ENCODE measurements around the gene PUS3.
A peak's percentile ranks its signal among the peaks of the same experiment; 100 is the strongest.
"Not testable (repeated sequence)": the region's sequence is repeated elsewhere in the genome, so short reads cannot be mapped to it uniquely, and the experiment has no call there.

Gene PUS3

GRCh38 chr11:125921042-125921441 is 18.0 kb upstream of the PUS3 start:
- DNase-seq (ENCODE audit: low read depth in 2 of 2), result no peak

DNA sequence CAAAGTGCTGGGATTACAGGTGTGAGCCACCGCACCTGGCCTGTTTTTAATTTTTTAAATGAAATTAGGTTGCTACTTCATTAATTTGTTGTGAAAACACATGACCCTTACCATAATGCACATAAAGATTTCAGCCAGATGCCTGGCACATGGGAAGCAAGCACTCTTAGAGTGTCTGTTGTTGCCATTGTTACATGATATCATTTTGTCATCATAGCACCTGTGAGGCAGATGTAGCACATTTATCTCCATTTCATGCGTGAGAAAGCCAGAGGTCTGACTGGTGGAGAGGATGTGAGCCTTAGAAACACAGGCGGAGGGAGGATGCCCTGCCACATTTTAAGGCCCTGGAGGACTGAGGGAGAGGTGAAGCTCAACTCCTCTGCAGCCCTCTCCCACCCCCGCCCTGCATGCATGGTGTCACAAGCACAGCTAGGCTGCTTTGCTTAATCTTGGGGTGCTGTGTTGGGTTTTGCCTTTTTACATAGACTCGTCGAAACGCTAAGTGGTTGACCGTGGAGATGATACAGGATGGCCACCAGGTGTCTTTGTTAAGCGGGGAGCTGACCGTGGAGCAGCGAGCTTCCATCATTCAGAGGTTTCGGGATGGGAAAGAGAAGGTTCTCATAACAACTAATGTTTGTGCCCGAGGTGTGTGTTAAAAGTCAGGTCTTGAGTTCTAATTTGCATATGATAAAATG is 15.3 kb upstream of the PUS3 start:
- no peak for DNase-seq (ENCODE audit: low read depth in 2 of 2)

DNA sequence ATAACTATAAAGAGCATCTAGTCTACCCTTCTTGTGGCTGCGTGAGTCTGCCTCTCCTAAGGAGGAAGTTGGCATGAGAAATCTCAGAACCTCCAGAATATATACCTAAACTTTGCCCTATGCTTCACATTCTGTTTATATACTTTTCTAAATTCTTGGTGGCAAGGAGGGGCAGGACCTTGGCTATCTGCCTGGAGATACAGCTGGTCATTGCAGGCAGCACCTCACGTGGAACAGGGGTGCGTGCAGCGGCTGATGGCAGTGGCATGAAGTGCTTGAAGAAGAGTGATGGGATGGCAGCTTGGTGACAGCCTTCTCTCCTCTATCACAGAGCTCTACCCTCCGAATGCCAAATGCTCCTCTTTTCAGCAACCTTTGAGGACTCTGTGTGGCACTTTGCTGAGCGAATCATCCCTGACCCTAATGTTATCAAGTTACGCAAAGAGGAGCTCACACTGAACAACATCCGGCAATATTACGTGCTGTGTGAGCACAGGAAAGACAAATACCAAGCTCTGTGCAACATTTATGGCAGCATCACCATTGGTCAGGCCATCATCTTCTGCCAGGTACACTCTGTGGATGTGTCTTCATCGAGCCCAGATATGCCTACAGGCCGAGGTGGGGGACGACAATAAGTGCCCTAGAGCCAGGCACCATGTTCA is 13.8 kb upstream of the PUS3 start:
- DNase-seq (ENCODE audit: low read depth in 2 of 2), result no peak

DNA sequence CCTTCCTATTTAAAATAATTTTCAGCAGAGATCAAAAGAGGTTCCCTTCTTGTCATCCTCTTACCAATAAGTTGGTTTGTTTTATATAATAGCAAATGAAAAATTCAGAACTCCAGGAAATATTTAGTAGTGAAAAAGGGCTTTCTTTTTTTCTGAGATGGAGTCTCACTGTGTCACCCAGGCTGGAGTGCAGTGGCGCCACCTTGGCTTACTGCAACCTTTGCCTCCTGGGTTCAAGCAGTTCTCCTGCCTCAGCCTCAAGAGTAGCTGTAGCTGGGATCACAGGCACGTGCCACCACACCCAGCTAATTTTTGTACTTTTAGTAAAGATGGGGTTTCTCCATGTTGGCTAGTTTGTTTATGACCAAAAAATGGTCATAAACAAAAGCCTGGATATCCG is 11.6 kb upstream of the PUS3 start:
- DNase-seq (ENCODE audit: low read depth in 2 of 2), result not testable (repeated sequence)

DNA sequence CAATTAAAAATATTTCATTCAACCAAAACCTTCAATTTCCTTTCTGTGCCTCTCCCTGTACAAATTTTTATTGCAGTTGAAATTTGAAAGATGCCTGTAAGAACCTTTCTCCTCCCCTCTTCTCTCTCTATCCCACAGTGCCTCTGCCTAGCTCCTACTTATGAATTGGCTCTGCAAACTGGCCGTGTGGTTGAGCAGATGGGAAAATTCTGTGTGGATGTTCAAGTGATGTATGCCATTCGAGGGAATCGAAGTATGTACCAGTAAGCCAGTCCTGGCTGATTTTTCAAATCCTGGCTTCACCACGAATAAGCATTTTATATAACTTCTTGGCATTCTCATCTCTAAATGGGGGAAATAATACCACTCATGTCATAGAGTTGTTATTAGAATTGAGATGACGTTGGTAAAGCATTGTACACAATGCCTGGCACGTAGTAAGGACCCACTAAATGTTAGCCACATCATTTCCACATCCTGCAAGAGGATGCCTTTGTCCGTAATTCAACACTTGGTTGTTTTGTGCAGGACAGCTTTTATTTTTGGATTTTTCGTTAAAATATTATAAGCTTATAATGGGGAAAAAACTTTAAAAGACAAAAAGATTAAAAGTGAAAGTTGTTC is 7.3 kb upstream of the PUS3 start:
- no peak for DNase-seq (ENCODE audit: low read depth in 2 of 2)

DNA sequence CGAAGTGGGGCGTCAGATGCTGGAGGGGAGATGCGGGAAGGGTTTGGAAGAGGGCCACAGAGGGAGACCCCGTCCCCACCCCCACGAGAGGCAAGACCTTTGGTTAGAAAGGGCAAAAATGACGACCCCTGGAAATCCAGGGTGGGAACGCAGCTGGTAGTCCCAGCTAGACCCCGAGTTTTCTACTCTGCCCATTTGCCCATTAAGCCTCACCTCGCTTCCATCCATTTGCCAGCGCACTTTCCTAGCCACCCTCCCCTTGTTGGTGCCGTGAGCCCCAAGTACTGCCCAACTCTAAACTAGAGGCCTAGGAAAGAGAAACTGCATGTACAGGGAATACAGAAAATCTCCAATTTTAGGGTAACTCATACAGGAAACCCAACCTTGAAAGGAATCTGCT is 1.7 kb upstream of the PUS3 start:
- no peak for DNase-seq (ENCODE audit: low read depth in 2 of 2)

GRCh38 chr11:125903711-125904659 is 979 bp upstream of the PUS3 start, which contains the start of gene DDX25:
DDX25 (plus strand) TSS chr11:125904508; CDS start chr11:125904518, 10 bp downstream.
- DNase-seq (ENCODE audit: low read depth in 2 of 2), result no peak

GRCh38 chr11:125902277-125902926 is 604 bp downstream of the PUS3 start:
- DNase-seq (ENCODE audit: low read depth in 2 of 2), result no peak

- DNase-seq (ENCODE audit: low read depth in 2 of 2), result no peak
Observed at GRCh38 chr11:125901872-125902271, 1.1 kb downstream of the PUS3 start.

GRCh38 chr11:125892994-125893393 is 10.0 kb downstream of the PUS3 start:
- no peak for DNase-seq (ENCODE audit: low read depth in 2 of 2)

GRCh38 chr11:125892071-125892470 is 10.9 kb downstream of the PUS3 start:
- no peak for DNase-seq (ENCODE audit: low read depth in 2 of 2)

DNA sequence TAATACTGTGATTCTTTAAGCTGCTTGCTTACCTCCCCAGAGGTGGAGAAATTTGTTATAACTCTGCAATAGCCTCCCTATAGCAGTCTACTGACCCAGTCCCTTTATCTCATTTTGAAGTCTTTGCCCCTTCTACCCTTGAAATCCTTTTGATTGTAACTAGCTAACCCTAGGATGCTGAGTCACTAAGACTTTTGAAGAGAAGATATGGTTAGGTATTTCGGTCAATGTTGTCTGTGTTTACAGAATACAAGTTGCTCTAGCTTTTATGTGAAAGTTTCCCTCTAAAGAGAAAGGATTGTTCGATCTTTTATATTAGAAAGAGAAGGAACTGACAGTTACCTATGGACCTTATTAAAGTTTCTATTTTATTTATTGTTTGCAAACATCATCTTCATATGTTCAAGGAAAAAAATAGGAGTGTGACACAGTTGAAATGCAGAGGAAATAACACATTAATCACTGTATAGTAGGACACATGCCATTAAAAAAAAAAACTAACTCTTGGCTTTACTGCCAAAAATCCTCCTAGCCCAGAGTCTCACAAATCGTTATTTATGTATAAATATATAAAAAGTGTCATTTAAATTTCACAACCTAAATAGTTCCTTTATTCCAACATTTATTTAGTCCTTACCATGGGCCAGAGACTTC is 12.4 kb downstream of the PUS3 start:
- DNase-seq (ENCODE audit: low read depth in 2 of 2), result no peak

GRCh38 chr11:125887373-125888324 is 15.4 kb downstream of the PUS3 start, which contains the start of gene HYLS1:
HYLS1 (plus strand) TSS chr11:125887668; CDS start chr11:125899369, 11,701 bp downstream.
- peak; percentile 90 to 91 for DNase-seq (ENCODE audit: low read depth in 2 of 2)

DNA sequence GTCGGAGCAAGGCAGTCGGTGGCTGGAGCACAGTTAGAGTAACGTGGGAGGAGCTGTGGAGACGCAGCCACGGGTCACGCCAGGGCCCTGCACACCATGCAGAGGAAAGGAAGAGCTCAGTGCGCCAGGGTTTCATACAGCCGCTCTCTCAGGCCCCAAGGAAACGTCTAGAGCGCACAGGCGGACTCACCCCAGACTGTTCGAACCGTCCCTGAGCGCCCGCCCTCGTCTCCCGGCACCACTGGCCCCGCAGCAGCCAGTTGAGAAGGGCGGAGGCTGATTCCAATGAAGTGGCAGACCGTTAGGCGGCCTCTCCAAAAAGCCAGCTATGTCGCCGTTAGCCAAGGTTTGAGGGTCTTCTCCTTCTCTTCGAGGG is 16.0 kb downstream of the PUS3 start:
- no peak for DNase-seq (ENCODE audit: low read depth in 2 of 2)

- DNase-seq (ENCODE audit: low read depth in 2 of 2), result no peak
Observed at GRCh38 chr11:125883375-125883774, 19.6 kb downstream of the PUS3 start.

DNA sequence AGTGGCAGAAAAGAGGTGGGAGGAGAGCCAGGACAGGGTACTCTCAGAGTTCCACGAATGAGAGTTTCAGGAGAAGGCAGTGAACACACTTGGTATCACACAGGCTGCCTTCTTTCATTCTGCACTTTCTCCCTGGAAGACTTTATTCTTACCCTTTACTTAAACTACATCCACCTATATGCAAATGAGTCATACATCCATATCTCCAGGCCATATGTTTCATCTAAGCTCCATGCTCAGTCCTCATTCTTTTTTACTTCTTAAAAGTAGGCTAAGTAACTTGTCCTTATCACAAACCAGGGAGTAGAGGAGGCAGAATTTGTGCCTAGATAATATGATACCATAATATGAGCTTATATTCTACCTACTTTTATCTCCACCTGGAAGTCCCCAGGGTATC is 21.7 kb downstream of the PUS3 start:
- DNase-seq (ENCODE audit: low read depth in 2 of 2), result no peak

GRCh38 chr11:125874556-125875124 is 28.4 kb downstream of the PUS3 start:
- no peak for DNase-seq (ENCODE audit: low read depth in 2 of 2)

DNA sequence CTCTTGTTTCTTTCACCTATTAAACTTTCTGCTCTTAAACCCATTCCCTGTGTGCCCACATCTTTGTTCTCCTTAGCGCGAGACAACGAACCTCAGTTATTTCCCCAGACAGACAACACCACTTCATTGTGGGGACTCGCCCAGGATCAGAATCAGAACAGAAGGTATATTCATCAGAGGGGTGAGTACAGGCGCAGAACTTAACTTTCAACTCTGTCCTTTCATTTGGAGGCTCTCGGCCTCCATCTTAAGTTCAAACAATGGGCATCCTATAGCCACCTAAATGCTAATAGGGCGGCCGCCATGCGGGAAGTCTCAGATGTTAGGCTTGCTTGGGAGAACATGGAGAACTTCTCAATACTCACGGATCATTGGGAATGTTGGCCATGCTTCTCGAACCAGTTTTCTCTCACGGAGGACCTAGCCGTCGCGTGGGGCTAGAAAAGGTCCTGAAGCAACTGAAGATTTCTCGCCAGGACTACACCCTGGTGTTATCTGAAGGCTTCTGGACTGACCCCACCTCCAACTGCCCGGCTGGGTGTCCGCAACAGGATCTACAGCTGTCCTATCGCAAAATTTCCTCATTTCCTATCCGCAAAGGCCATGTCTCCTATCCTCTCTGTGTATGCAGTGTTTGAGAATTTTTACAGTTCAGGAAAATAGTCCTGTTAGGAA is 29.0 kb downstream of the PUS3 start:
- DNase-seq (ENCODE audit: low read depth in 2 of 2), result no peak

GRCh38 chr11:125872138-125872491 is 30.9 kb downstream of the PUS3 start:
- no peak for DNase-seq (ENCODE audit: low read depth in 2 of 2)
